IMR-90 (cell line): ENCODE results near the gene PHC3. TPM values are rescaled to one million over a fixed set of nuclear protein-coding genes. Genes with fewer than 3 reads are reported as not detected.

ENCODE experiments used
- ATAC-seq: fragments of 200-7000 bp; cut with Tn5 transposase; 2 replicates; pipeline ENCODE4 v1.9.1; 2020; ENCODE audit warnings: low read depth, mild to moderate bottlenecking, moderate library complexity
- BruUV-seq: library from RNA; stranded (reverse); fragments of 400-500 nt; replicated peaks from 2 replicates; lab custom pipeline; 2021; lab: Mats Ljungman, UMichigan
- CTCF ChIA-PET: fragments of 300-600 bp; formaldehyde crosslinking; extraction: SDS; loops from one replicate; lab custom pipeline; 2021; ENCODE audit warnings: antibody characterized with exemption; lab: Yijun Ruan, JAX
- POLR2A ChIA-PET: fragments of 300-600 bp; sonication (Branson Sonifier 250); formaldehyde crosslinking; loops from one replicate; lab custom pipeline; 2022; ENCODE audit warnings: antibody characterized with exemption; ENCODE audit not compliant: unreplicated experiment; lab: Charles Lee
- DNase-seq: peaks from one replicate; pipeline ENCODE4 v3.0.0; 2013
- H2AFZ ChIP-seq: replicated peaks from 2 replicates; pipeline ENCODE3; 2013; ENCODE audit warnings: low read length, mild to moderate bottlenecking; ENCODE audit not compliant: poor library complexity
- H2AK5ac ChIP-seq: 2 replicates; pipeline ENCODE4 v1.6.1; 2013; ENCODE audit warnings: low read depth, low read length, inconsistent platforms
- H2AK9ac ChIP-seq: replicated peaks from 2 replicates; pipeline ENCODE3; 2013; ENCODE audit warnings: mild to moderate bottlenecking, low read depth, low read length, moderate library complexity; ENCODE audit not compliant: poor library complexity
- H2BK120ac ChIP-seq: 2 replicates; pipeline ENCODE4 v1.6.1; 2013; ENCODE audit warnings: low read depth, low read length, inconsistent platforms
- H2BK15ac ChIP-seq: 3 replicates; pipeline ENCODE4 v1.6.1; 2013; ENCODE audit warnings: low read depth, low read length, inconsistent platforms
- H2BK20ac ChIP-seq: 2 replicates; pipeline ENCODE4 v1.6.1; 2013; ENCODE audit warnings: low read depth, mild to moderate bottlenecking, inconsistent platforms, low read length, moderate library complexity
- H2BK5ac ChIP-seq: 2 replicates; pipeline ENCODE4 v1.6.1; 2013; ENCODE audit warnings: mild to moderate bottlenecking, low read depth, low read length, inconsistent platforms; ENCODE audit not compliant: poor library complexity, severe bottlenecking
- H3K14ac ChIP-seq: replicated peaks from 2 replicates; pipeline ENCODE4 v1.6.1; 2013; ENCODE audit warnings: low read depth, low read length, inconsistent platforms
- H3K18ac ChIP-seq: 2 replicates; pipeline ENCODE4 v1.6.1; 2013; ENCODE audit warnings: low read depth, low read length, control low read depth
- H3K23ac ChIP-seq: 2 replicates; pipeline ENCODE4 v1.6.1; 2013; ENCODE audit warnings: low read depth, low read length, inconsistent platforms
- H3K27ac ChIP-seq: 2 replicates; pipeline ENCODE4 v1.5.1; 2013; ENCODE audit warnings: mild to moderate bottlenecking, control low read depth, low read length; ENCODE audit not compliant: insufficient read depth
- H3K27me3 ChIP-seq: 2 replicates; pipeline ENCODE4 v1.6.1; 2013; ENCODE audit warnings: low read length; ENCODE audit not compliant: control insufficient read depth, insufficient read depth
- H3K36me3 ChIP-seq: 2 replicates; pipeline ENCODE4 v1.6.1; 2013; ENCODE audit warnings: low read length, mixed read lengths; ENCODE audit not compliant: control insufficient read depth, insufficient read depth
- H3K4ac ChIP-seq: 2 replicates; pipeline ENCODE4 v1.6.1; 2013; ENCODE audit warnings: low read depth, low read length, inconsistent platforms
- H3K4me1 ChIP-seq: 2 replicates; pipeline ENCODE4 v1.6.1; 2013; ENCODE audit warnings: low read length, mixed read lengths; ENCODE audit not compliant: control insufficient read depth, insufficient read depth
- H3K4me2 ChIP-seq: 2 replicates; pipeline ENCODE4 v1.6.1; 2013; ENCODE audit warnings: low read depth, mild to moderate bottlenecking, control low read depth, low read length, moderate library complexity
- H3K4me3 ChIP-seq: 2 replicates; pipeline ENCODE4 v1.5.1; 2013; ENCODE audit warnings: low read depth, mild to moderate bottlenecking, control low read depth, low read length, moderate library complexity; ENCODE audit not compliant: insufficient read depth
- H3K56ac ChIP-seq: 2 replicates; pipeline ENCODE4 v1.6.1; 2013; ENCODE audit warnings: low read length, inconsistent platforms; ENCODE audit not compliant: insufficient read depth; ENCODE audit errors: extremely low read depth
- H3K79me1 ChIP-seq, 2 experiments: 2 replicates each; pipeline ENCODE4 v1.6.1; 2013; ENCODE audit warnings: low read length in 2 of 2, inconsistent platforms in 1 of 2, low read depth in 1 of 2
- H3K9ac ChIP-seq: 2 replicates; pipeline ENCODE4 v1.6.1; 2013; ENCODE audit warnings: low read depth, low read length, control low read depth
- H3K9me1 ChIP-seq: 2 replicates; pipeline ENCODE4 v1.6.1; 2013; ENCODE audit warnings: low read length, inconsistent platforms; ENCODE audit not compliant: insufficient read depth
- H3K9me3 ChIP-seq: 2 replicates; pipeline ENCODE4 v1.6.1; 2013; ENCODE audit warnings: low read length; ENCODE audit not compliant: control insufficient read depth, insufficient read depth
- H4K20me1 ChIP-seq: 2 replicates; pipeline ENCODE4 v1.6.1; 2013; ENCODE audit warnings: low read length, inconsistent platforms; ENCODE audit not compliant: insufficient read depth
- H4K5ac ChIP-seq: 2 replicates; pipeline ENCODE4 v1.6.1; 2013; ENCODE audit warnings: mild to moderate bottlenecking, low read depth, low read length, control low read depth
- H4K8ac ChIP-seq, 2 experiments: 2 replicates each; pipeline ENCODE4 v1.6.1; 2013; ENCODE audit warnings: low read depth in 2 of 2, low read length in 2 of 2, control low read depth in 1 of 2, inconsistent platforms in 1 of 2
- H4K91ac ChIP-seq: 2 replicates; pipeline ENCODE4 v1.6.1; 2013; ENCODE audit warnings: low read depth, low read length, inconsistent platforms; ENCODE audit not compliant: insufficient read depth
- BHLHE40 ChIP-seq: fragments of 150-350 bp; IDR thresholded peaks from 2 replicates; pipeline ENCODE4 v1.6.1; 2016; ENCODE audit warnings: mild to moderate bottlenecking, low read depth, low read length
- CEBPB ChIP-seq: IDR thresholded peaks from 2 replicates; pipeline ENCODE4 v1.6.1; 2012; ENCODE audit warnings: low read depth, low read length, improper control_type of control experiment
- CHD1 ChIP-seq: IDR thresholded peaks from 2 replicates; pipeline ENCODE4 v1.6.1; 2012; ENCODE audit warnings: low read depth, low read length, improper control_type of control experiment
- MAFK ChIP-seq: IDR thresholded peaks from 2 replicates; pipeline ENCODE4 v1.6.1; 2012; ENCODE audit warnings: low read depth, low read length, improper control_type of control experiment
- MAZ ChIP-seq: IDR thresholded peaks from 2 replicates; pipeline ENCODE4 v1.6.1; 2012; ENCODE audit warnings: low read depth, mild to moderate bottlenecking, low read length, improper control_type of control experiment, moderate library complexity, borderline replicate concordance
- MXI1 ChIP-seq: IDR thresholded peaks from 2 replicates; pipeline ENCODE4 v1.6.1; 2012; ENCODE audit warnings: low read depth, mild to moderate bottlenecking, low read length, moderate library complexity, borderline replicate concordance
- NFE2L2 ChIP-seq: fragments of 150-350 bp; IDR thresholded peaks from 2 replicates; pipeline ENCODE4 v1.6.1; 2016; ENCODE audit warnings: low read depth, mild to moderate bottlenecking, low read length
- POLR2A ChIP-seq: IDR thresholded peaks from 2 replicates; pipeline ENCODE4 v1.6.1; 2012; ENCODE audit warnings: mild to moderate bottlenecking, low read depth, low read length
- RAD21 ChIP-seq: IDR thresholded peaks from 2 replicates; pipeline ENCODE4 v1.6.1; 2012; ENCODE audit warnings: low read length, improper control_type of control experiment
- RCOR1 ChIP-seq: IDR thresholded peaks from 2 replicates; pipeline ENCODE4 v1.6.1; 2012; ENCODE audit warnings: mild to moderate bottlenecking, low read length, improper control_type of control experiment; ENCODE audit not compliant: insufficient replicate concordance
- SMC3 ChIP-seq: fragments of 150-350 bp; IDR thresholded peaks from 2 replicates; pipeline ENCODE4 v1.6.1; 2016; ENCODE audit warnings: low read depth, mild to moderate bottlenecking, antibody characterized with exemption, low read length, moderate library complexity
- WGBS, 2 experiments: methylation state at CpG; one replicate each; pipeline versions ENCODE4 v1.1.5 to v1.1.7; 2013; ENCODE audit warnings: missing lambda C conversion rate in 2 of 2; ENCODE audit not compliant: insufficient read length in 1 of 2; ENCODE audit errors: extremely low coverage in 2 of 2; 5-methylcytosine and 5-hydroxymethylcytosine counted together
- dilution Hi-C: fragments of 300-500 bp; cut with HindIII; formaldehyde crosslinking; loops from one replicate; pipeline ENCODE4 v1.14.3; 2018; ENCODE audit warnings: low sequenced_read_pairs; ENCODE audit not compliant: unreplicated experiment
- in situ Hi-C: fragments of 300-500 bp; cut with MboI; formaldehyde crosslinking; loops from 3 replicates; pipeline ENCODE4 v1.14.3; 2019; ENCODE audit warnings: low sequenced_read_pairs, inconsistent platforms, mixed read lengths
- intact Hi-C: fragments of 100-400 bp; cut with micrococcal nuclease; formaldehyde crosslinking; loops from 2 replicates; pipeline ENCODE4 v1.10.0; 2022
- polyA plus RNA-seq, 3 experiments: library from polyadenylated mRNA; depleted of rRNA; stranded (reverse); fragments of >200 nt; gene quantifications; 2 replicates each; pipeline ENCODE4 v1.2.3, GENCODE V29; 2012; ENCODE audit warnings: low replicate concordance in 1 of 3
- total RNA-seq: library from RNA; depleted of rRNA; stranded (reverse); fragments of >200 nt; gene quantifications from 2 replicates; pipeline ENCODE4 v1.2.3, GENCODE V29; 2012
- TF ChIP-seq, protein P1 (sequence below): conservative IDR thresholded peaks from 2 replicates; pipeline ENCODE4 v1.5.1; 2012; ENCODE audit warnings: mild to moderate bottlenecking, low read depth, low read length, improper control_type of control experiment
- TF ChIP-seq, protein P2 (sequence below): fragments of 150-350 bp; IDR thresholded peaks from 2 replicates; pipeline ENCODE4 v1.6.1; 2016; ENCODE audit warnings: low read depth, mild to moderate bottlenecking, low read length, moderate library complexity, borderline replicate concordance

PHC3 gene
- total and polyA plus RNA-seq, 2 of the 4 experiments (the other 2 are of a cell fraction): 18.3 to 26.3 TPM

DNA sequence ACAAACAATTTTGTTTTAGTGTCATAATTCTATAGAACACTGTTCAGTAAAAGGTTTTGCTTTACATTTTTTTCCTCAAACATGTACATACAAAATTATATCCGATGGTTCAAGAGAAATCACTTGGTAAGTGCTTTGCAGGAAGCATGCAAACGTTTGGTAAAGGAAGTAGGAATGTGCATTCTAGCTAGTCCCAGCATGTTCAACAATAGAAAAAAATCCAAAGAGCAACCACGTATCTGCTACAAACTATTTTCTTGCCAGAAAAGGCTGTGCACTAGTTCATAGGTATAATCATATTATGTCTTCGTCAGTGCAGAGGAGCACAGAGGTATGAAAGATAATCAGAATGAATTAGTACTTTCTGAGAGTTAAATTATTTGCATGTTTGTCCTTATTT, 85.8 kb downstream of the PHC3 start:
- Histone ChIP-seq H3K18ac (no peak overlapping the region), H4K91ac (no peak overlapping the region), H2AFZ (no peak overlapping the region), H4K8ac (no peak overlapping the region), H3K27ac (no peak overlapping the region), H2AK5ac (no peak overlapping the region), H2BK15ac (no peak overlapping the region), H3K79me1 (peaks cover 2 to 9% of the 10 kb centered on the region in 2 experiments; a peak in 2 of 4 replicates), H2BK20ac (no peak overlapping the region), H3K56ac (no peak overlapping the region), H3K23ac (no peak overlapping the region), H3K9ac (no peak overlapping the region), H2BK5ac (no peak overlapping the region), H3K4me2 (no peak overlapping the region), H2AK9ac (no peak overlapping the region), H3K14ac (no peak overlapping the region), H3K4ac (no peak overlapping the region), H3K9me3 (no peaks in the 10 kb centered on the region), H3K27me3 (no peaks in the 10 kb centered on the region), H3K9me1 (no peaks in the 10 kb centered on the region), H4K20me1 (no peaks in the 10 kb centered on the region), H3K4me3 (no peak overlapping the region), H2BK120ac (no peak overlapping the region), H4K5ac (no peak overlapping the region), H3K4me1 (no peaks in the 10 kb centered on the region), H3K36me3 (peaks cover 28% of the 10 kb centered on the region)
- no peak for ATAC-seq
- intact Hi-C loops: loop anchor here (5.0 to 10.0 kb wide), 2 partner anchors 103 to 231 kb away; partner anchors contain the start of gene LRRC31
- in situ Hi-C loops: no loop called here
- no peak for DNase-seq
- no CpG with 5 or more reads among the region's 4 CpGs for WGBS, 2 experiments
- dilution Hi-C loops: no loop called here
- BruUV-seq: no TSS peak
- ChIA-PET CTCF (interaction anchor here (1.2 kb wide), 1 partner anchor 9 kb away, joined by 3 read pairs; no protein-coding TSS in a partner anchor), POLR2A (no interaction called here)
- no peak for TF ChIP-seq RAD21
- TF ChIP-seq, protein P1, sequence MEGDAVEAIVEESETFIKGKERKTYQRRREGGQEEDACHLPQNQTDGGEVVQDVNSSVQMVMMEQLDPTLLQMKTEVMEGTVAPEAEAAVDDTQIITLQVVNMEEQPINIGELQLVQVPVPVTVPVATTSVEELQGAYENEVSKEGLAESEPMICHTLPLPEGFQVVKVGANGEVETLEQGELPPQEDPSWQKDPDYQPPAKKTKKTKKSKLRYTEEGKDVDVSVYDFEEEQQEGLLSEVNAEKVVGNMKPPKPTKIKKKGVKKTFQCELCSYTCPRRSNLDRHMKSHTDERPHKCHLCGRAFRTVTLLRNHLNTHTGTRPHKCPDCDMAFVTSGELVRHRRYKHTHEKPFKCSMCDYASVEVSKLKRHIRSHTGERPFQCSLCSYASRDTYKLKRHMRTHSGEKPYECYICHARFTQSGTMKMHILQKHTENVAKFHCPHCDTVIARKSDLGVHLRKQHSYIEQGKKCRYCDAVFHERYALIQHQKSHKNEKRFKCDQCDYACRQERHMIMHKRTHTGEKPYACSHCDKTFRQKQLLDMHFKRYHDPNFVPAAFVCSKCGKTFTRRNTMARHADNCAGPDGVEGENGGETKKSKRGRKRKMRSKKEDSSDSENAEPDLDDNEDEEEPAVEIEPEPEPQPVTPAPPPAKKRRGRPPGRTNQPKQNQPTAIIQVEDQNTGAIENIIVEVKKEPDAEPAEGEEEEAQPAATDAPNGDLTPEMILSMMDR: no peak
- TF ChIP-seq SMC3: no peak
- no peak for TF ChIP-seq POLR2A
- TF ChIP-seq RCOR1: no peak
- TF ChIP-seq MXI1: no peak
- TF ChIP-seq BHLHE40: no peak
- TF ChIP-seq, protein P2, sequence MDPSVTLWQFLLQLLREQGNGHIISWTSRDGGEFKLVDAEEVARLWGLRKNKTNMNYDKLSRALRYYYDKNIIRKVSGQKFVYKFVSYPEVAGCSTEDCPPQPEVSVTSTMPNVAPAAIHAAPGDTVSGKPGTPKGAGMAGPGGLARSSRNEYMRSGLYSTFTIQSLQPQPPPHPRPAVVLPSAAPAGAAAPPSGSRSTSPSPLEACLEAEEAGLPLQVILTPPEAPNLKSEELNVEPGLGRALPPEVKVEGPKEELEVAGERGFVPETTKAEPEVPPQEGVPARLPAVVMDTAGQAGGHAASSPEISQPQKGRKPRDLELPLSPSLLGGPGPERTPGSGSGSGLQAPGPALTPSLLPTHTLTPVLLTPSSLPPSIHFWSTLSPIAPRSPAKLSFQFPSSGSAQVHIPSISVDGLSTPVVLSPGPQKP: no peak
- no peak for TF ChIP-seq NFE2L2
- no peak for TF ChIP-seq CEBPB
- TF ChIP-seq CHD1: no peak
- no peak for TF ChIP-seq MAZ
- no peak for TF ChIP-seq MAFK
